HEK293 (cell line): ENCODE data around the gene ANTXR1.

Experiments
- CTCF ChIA-PET: fragments of 350-600 bp; formaldehyde crosslinking; extraction: SDS; loops from one replicate; lab custom pipeline; 2021; ENCODE audit warnings: antibody characterized with exemption; lab: Yijun Ruan, JAX
- POLR2A ChIA-PET: fragments of 300-600 bp; formaldehyde crosslinking; extraction: SDS; loops from one replicate; lab custom pipeline; 2020; ENCODE audit warnings: antibody characterized with exemption, inconsistent platforms; lab: Yijun Ruan, JAX
- H3K27ac ChIP-seq: fragments of 200-500 bp; sonication (Bioruptor generic); 2 replicates; pipeline ENCODE4 v1.5.1; 2014; ENCODE audit warnings: low read depth, low read length, control low read depth, inconsistent platforms; ENCODE audit errors: extremely low read depth
- H3K36me3 ChIP-seq, 2 experiments: fragments of 200-500 bp in 1 of 2; sonication (Bioruptor generic) in 1 of 2; 1 replicate in 1 of 2; 2 replicates in 1 of 2; pipeline ENCODE4 v1.5.1; 2014 to 2017; ENCODE audit warnings: inconsistent platforms in 2 of 2, low read length in 2 of 2; ENCODE audit not compliant: control insufficient read depth in 2 of 2, insufficient read depth in 1 of 2
- H3K4me1 ChIP-seq: fragments of 200-500 bp; sonication (Bioruptor generic); 2 replicates; pipeline ENCODE4 v1.5.1; 2014; ENCODE audit warnings: mild to moderate bottlenecking, low read length, inconsistent platforms; ENCODE audit not compliant: control insufficient read depth, insufficient read depth
- H3K4me3 ChIP-seq: 2 replicates; pipeline ENCODE4 v1.5.1; 2011; ENCODE audit warnings: low read depth, mild to moderate bottlenecking, control low read depth, low read length, moderate library complexity
- H3K9me3 ChIP-seq: fragments of 200-500 bp; sonication (Bioruptor generic); 2 replicates; pipeline ENCODE4 v1.5.1; 2014; ENCODE audit warnings: low read depth, low read length, inconsistent platforms; ENCODE audit not compliant: control insufficient read depth, insufficient read depth
- BCL11A ChIP-seq: fragments of 450-650 bp; formaldehyde crosslinking; IDR thresholded peaks from 2 replicates; pipeline ENCODE4 v1.5.1; 2016; ENCODE audit warnings: low read depth, missing biosample characterization, missing genetic modification characterization
- CTCF ChIP-seq: fragments of 450-650 bp; formaldehyde crosslinking; IDR thresholded peaks from 2 replicates; pipeline ENCODE4 v1.5.1; 2016; ENCODE audit warnings: missing biosample characterization, missing genetic modification characterization
- KLF16 ChIP-seq: fragments of 450-650 bp; formaldehyde crosslinking; IDR thresholded peaks from 2 replicates; pipeline ENCODE4 v1.5.1; 2017; ENCODE audit warnings: missing biosample characterization, missing genetic modification characterization
- MYNN ChIP-seq: fragments of 450-650 bp; formaldehyde crosslinking; IDR thresholded peaks from 2 replicates; pipeline ENCODE4 v1.5.1; 2016; ENCODE audit warnings: missing biosample characterization, missing genetic modification characterization, borderline replicate concordance
- PRDM2 ChIP-seq: fragments of 450-650 bp; formaldehyde crosslinking; IDR thresholded peaks from 2 replicates; pipeline ENCODE4 v1.5.1; 2016; ENCODE audit warnings: missing biosample characterization, missing genetic modification characterization, borderline replicate concordance
- REST ChIP-seq: fragments of 450-650 bp; formaldehyde crosslinking; IDR thresholded peaks from 2 replicates; pipeline ENCODE4 v1.5.1; 2016; ENCODE audit warnings: missing biosample characterization, missing genetic modification characterization
- SP3 ChIP-seq: fragments of 450-650 bp; formaldehyde crosslinking; IDR thresholded peaks from 2 replicates; pipeline ENCODE4 v1.5.1; 2016; ENCODE audit warnings: missing biosample characterization, missing genetic modification characterization
- ZBTB17 ChIP-seq: fragments of 450-650 bp; formaldehyde crosslinking; IDR thresholded peaks from 2 replicates; pipeline ENCODE4 v1.5.1; 2016; ENCODE audit warnings: missing biosample characterization, missing genetic modification characterization
- ZBTB8A ChIP-seq: fragments of 450-650 bp; formaldehyde crosslinking; IDR thresholded peaks from 2 replicates; pipeline ENCODE4 v1.5.1; 2016; ENCODE audit warnings: missing biosample characterization, missing genetic modification characterization
- ZNF133 ChIP-seq: fragments of 450-650 bp; formaldehyde crosslinking; IDR thresholded peaks from 2 replicates; pipeline ENCODE4 v1.5.1; 2016; ENCODE audit warnings: missing biosample characterization, missing genetic modification characterization
- ZNF18 ChIP-seq: fragments of 450-650 bp; formaldehyde crosslinking; IDR thresholded peaks from 2 replicates; pipeline ENCODE4 v1.5.1; 2016; ENCODE audit warnings: missing biosample characterization, missing genetic modification characterization
- ZNF350 ChIP-seq: fragments of 450-650 bp; formaldehyde crosslinking; IDR thresholded peaks from 2 replicates; pipeline ENCODE4 v1.5.0; 2017; ENCODE audit warnings: missing biosample characterization, mild to moderate bottlenecking, missing genetic modification characterization
- ZNF514 ChIP-seq: fragments of 450-650 bp; formaldehyde crosslinking; IDR thresholded peaks from 2 replicates; pipeline ENCODE4 v1.5.1; 2016; ENCODE audit warnings: missing biosample characterization, missing genetic modification characterization
- ZNF747 ChIP-seq: fragments of 450-650 bp; formaldehyde crosslinking; IDR thresholded peaks from 2 replicates; pipeline ENCODE4 v1.5.1; 2016; ENCODE audit warnings: missing biosample characterization, missing genetic modification characterization
- ZNF768 ChIP-seq: fragments of 450-650 bp; formaldehyde crosslinking; IDR thresholded peaks from 2 replicates; pipeline ENCODE4 v1.5.1; 2018; ENCODE audit warnings: missing biosample characterization, mild to moderate bottlenecking, missing genetic modification characterization
- ZNF791 ChIP-seq: fragments of 450-650 bp; formaldehyde crosslinking; IDR thresholded peaks from 2 replicates; pipeline ENCODE4 v1.5.1; 2016; ENCODE audit warnings: missing biosample characterization, missing genetic modification characterization

ANTXR1 gene

GRCh38 chr2:69171116-69171896 lies 158.3 kb downstream of the ANTXR1 start:
- Histone ChIP-seq H3K4me3 (no peak overlapping the region), H3K27ac (no peak overlapping the region), H3K36me3 (no peaks in the 10 kb centered on the region), H3K4me1 (no peaks in the 10 kb centered on the region), H3K9me3 (no peaks in the 10 kb centered on the region)
- CTCF ChIA-PET, result interaction anchor here (1.3 kb wide), 1 partner anchor 145 kb away, joined by 3 read pairs; no protein-coding TSS in a partner anchor
- no peak for TF ChIP-seq ZBTB8A
- TF ChIP-seq ZBTB17 (tag by site-specific recombination), result no peak
- no peak for TF ChIP-seq ZNF747 (tag by site-specific recombination)
- POLR2A ChIA-PET, result no interaction called here

- Histone ChIP-seq H3K9me3 (no peaks in the 10 kb centered on the region), H3K36me3 (no peaks in the 10 kb centered on the region), H3K27ac (no peak overlapping the region), H3K4me3 (no peak overlapping the region), H3K4me1 (no peaks in the 10 kb centered on the region)
- CTCF ChIA-PET, result interaction anchor here (0.7 to 1.0 kb wide), 3 partner anchors 9 to 135 kb away, joined by 4 to 6 read pairs (median 5); no protein-coding TSS in a partner anchor
- POLR2A ChIA-PET, result no interaction called here
- TF ChIP-seq ZNF133 (tag by site-specific recombination) (no peak), ZNF514 (no peak), ZNF350 (tag by site-specific recombination) (no peak), PRDM2 (tag by site-specific recombination) (no peak), SP3 (no peak), BCL11A (tag by site-specific recombination) (no peak)
Observed at GRCh38 chr2:69171897-69172525, 159.0 kb downstream of the ANTXR1 start.

GRCh38 chr2:69173706-69174105 lies 160.7 kb downstream of the ANTXR1 start:
- Histone ChIP-seq H3K36me3 (no peaks in the 10 kb centered on the region), H3K4me1 (no peaks in the 10 kb centered on the region), H3K27ac (no peak overlapping the region), H3K9me3 (no peaks in the 10 kb centered on the region), H3K4me3 (no peak overlapping the region)
- CTCF ChIA-PET, result interaction anchor here (0.7 to 1.3 kb wide), 2 partner anchors 147 to 230 kb away, joined by 3 to 5 read pairs; no protein-coding TSS in a partner anchor
- POLR2A ChIA-PET, result interaction anchor here (1.1 kb wide), 1 partner anchor 15 kb away, joined by 5 read pairs; no protein-coding TSS in a partner anchor
- TF ChIP-seq ZNF18 (tag by site-specific recombination) (no peak), KLF16 (tag by site-specific recombination) (no peak), MYNN (tag by site-specific recombination) (no peak), ZNF791 (tag by site-specific recombination) (no peak), ZBTB17 (tag by site-specific recombination) (no peak), ZNF768 (no peak), REST (tag by site-specific recombination) (no peak), CTCF (tag by site-specific recombination) (no peak)
